ENCODE results near the gene INSYN2B. TPM values are rescaled to one million over a fixed set of nuclear protein-coding genes. Genes with fewer than 3 reads are reported as not detected.

INSYN2B gene
- polyA plus RNA-seq, 1 donor (not counting 4 experiments of a cell fraction or from before 2014, with no cell fraction given) = 0.16 TPM

- no peaks in the 10 kb centered on the region for H3K27me3 ChIP-seq (ENCODE audit: control insufficient read depth, extremely low read depth, insufficient read depth, low read length)
- dilution Hi-C loops (cut with MboI; ENCODE audit: extremely low pct_ligation_motif_present, low sequenced_read_pairs) = no loop called here
- no peaks in the 10 kb centered on the region for H3K36me3 ChIP-seq (ENCODE audit: control insufficient read depth in 2 of 2, extremely low read depth in 1 of 2, insufficient read depth in 2 of 2, low read length in 2 of 2)
- H3K4me3 ChIP-seq (ENCODE audit: control insufficient read depth in 2 of 3, extremely low read depth in 1 of 3, insufficient read depth in 2 of 3, low read depth in 1 of 3, low read length in 3 of 3) = no peak overlapping the region
- no peak for FAIRE-seq
- no peak overlapping the region for H3K4me2 ChIP-seq (ENCODE audit: control insufficient read depth, extremely low read depth, insufficient read depth, low read depth, low read length)
- no peak overlapping the region for H3K9ac ChIP-seq (ENCODE audit: control insufficient read depth, extremely low read depth, insufficient read depth, low read length)
- no peaks in the 10 kb centered on the region for H3K9me3 ChIP-seq (ENCODE audit: control insufficient read depth, low read depth, low read length)
- no peak overlapping the region for H3K27ac ChIP-seq (ENCODE audit: control insufficient read depth, insufficient read depth, low read length)
- TF ChIP-seq EZH2 (IDR thresholded peaks at IDR 0.05; ENCODE audit: low read length) = no peak
- no peaks in the 10 kb centered on the region for H3K9me1 ChIP-seq (ENCODE audit: control insufficient read depth, extremely low read depth, insufficient read depth, low read length)
- H2AFZ ChIP-seq (ENCODE audit: control insufficient read depth, low read length) = no peak overlapping the region
- no peaks in the 10 kb centered on the region for H4K20me1 ChIP-seq (ENCODE audit: control insufficient read depth, extremely low read depth, insufficient read depth, low read length)
- no peak for DNase-seq (ENCODE audit: low read depth, low spot score)
- H3K4me1 ChIP-seq (ENCODE audit: control insufficient read depth, extremely low read depth, insufficient read depth, low read length) = no peaks in the 10 kb centered on the region
- H3K79me2 ChIP-seq (ENCODE audit: control insufficient read depth, insufficient read depth, low read length) = no peaks in the 10 kb centered on the region
Measured at GRCh38 chr5:169870211-169870610, 110.1 kb downstream of the INSYN2B start.

- DNase-seq (ENCODE audit: low read depth, low spot score) = no peak
- no peak for TF ChIP-seq CTCF (optimal IDR thresholded peaks at IDR 0.05 in 1 of 3, IDR thresholded peaks at IDR 0.05 in 1 of 3, conservative IDR thresholded peaks at IDR 0.05 in 1 of 3; ENCODE audit: extremely low read depth in 1 of 3, insufficient read depth in 2 of 3, low read length in 3 of 3)
- TF ChIP-seq EZH2 (IDR thresholded peaks at IDR 0.05; ENCODE audit: low read length) = no peak
- no peak overlapping the region for H3K4me3 ChIP-seq (ENCODE audit: control insufficient read depth in 2 of 3, extremely low read depth in 1 of 3, insufficient read depth in 2 of 3, low read depth in 1 of 3, low read length in 3 of 3)
- no peaks in the 10 kb centered on the region for H3K4me1 ChIP-seq (ENCODE audit: control insufficient read depth, extremely low read depth, insufficient read depth, low read length)
- no peaks in the 10 kb centered on the region for H3K9me3 ChIP-seq (ENCODE audit: control insufficient read depth, low read depth, low read length)
- H3K27me3 ChIP-seq (ENCODE audit: control insufficient read depth, extremely low read depth, insufficient read depth, low read length) = no peaks in the 10 kb centered on the region
- no peak overlapping the region for H3K27ac ChIP-seq (ENCODE audit: control insufficient read depth, insufficient read depth, low read length)
- no peak overlapping the region for H3K9ac ChIP-seq (ENCODE audit: control insufficient read depth, extremely low read depth, insufficient read depth, low read length)
- H3K9me1 ChIP-seq (ENCODE audit: control insufficient read depth, extremely low read depth, insufficient read depth, low read length) = no peaks in the 10 kb centered on the region
- no peaks in the 10 kb centered on the region for H3K79me2 ChIP-seq (ENCODE audit: control insufficient read depth, insufficient read depth, low read length)
- H2AFZ ChIP-seq (ENCODE audit: control insufficient read depth, low read length) = no peak overlapping the region
- H4K20me1 ChIP-seq (ENCODE audit: control insufficient read depth, extremely low read depth, insufficient read depth, low read length) = no peaks in the 10 kb centered on the region
- dilution Hi-C loops (cut with MboI; ENCODE audit: extremely low pct_ligation_motif_present, low sequenced_read_pairs) = no loop called here
- H3K36me3 ChIP-seq (ENCODE audit: control insufficient read depth in 2 of 2, extremely low read depth in 1 of 2, insufficient read depth in 2 of 2, low read length in 2 of 2) = no peaks in the 10 kb centered on the region
- no peak for FAIRE-seq
- H3K4me2 ChIP-seq (ENCODE audit: control insufficient read depth, extremely low read depth, insufficient read depth, low read depth, low read length) = no peak overlapping the region
Measured at GRCh38 chr5:169869066-169869465, 111.2 kb downstream of the INSYN2B start.

GRCh38 chr5:169867347-169867746, 112.9 kb downstream of the INSYN2B start:
- no peaks in the 10 kb centered on the region for H3K4me1 ChIP-seq (ENCODE audit: control insufficient read depth, extremely low read depth, insufficient read depth, low read length)
- H4K20me1 ChIP-seq (ENCODE audit: control insufficient read depth, extremely low read depth, insufficient read depth, low read length) = no peaks in the 10 kb centered on the region
- H3K36me3 ChIP-seq (ENCODE audit: control insufficient read depth in 2 of 2, extremely low read depth in 1 of 2, insufficient read depth in 2 of 2, low read length in 2 of 2) = no peaks in the 10 kb centered on the region
- TF ChIP-seq CTCF (optimal IDR thresholded peaks at IDR 0.05 in 1 of 3, IDR thresholded peaks at IDR 0.05 in 1 of 3, conservative IDR thresholded peaks at IDR 0.05 in 1 of 3; ENCODE audit: extremely low read depth in 1 of 3, insufficient read depth in 2 of 3, low read length in 3 of 3) = no peak
- no peaks in the 10 kb centered on the region for H3K79me2 ChIP-seq (ENCODE audit: control insufficient read depth, insufficient read depth, low read length)
- dilution Hi-C loops (cut with MboI; ENCODE audit: extremely low pct_ligation_motif_present, low sequenced_read_pairs) = no loop called here
- H3K4me2 ChIP-seq (ENCODE audit: control insufficient read depth, extremely low read depth, insufficient read depth, low read depth, low read length) = no peak overlapping the region
- no peak overlapping the region for H3K9ac ChIP-seq (ENCODE audit: control insufficient read depth, extremely low read depth, insufficient read depth, low read length)
- FAIRE-seq (no peak), DNase-seq (ENCODE audit: low read depth, low spot score) (no peak)
- no peak overlapping the region for H2AFZ ChIP-seq (ENCODE audit: control insufficient read depth, low read length)
- H3K9me3 ChIP-seq (ENCODE audit: control insufficient read depth, low read depth, low read length) = no peaks in the 10 kb centered on the region
- H3K27ac ChIP-seq (ENCODE audit: control insufficient read depth, insufficient read depth, low read length) = no peak overlapping the region
- H3K4me3 ChIP-seq (ENCODE audit: control insufficient read depth in 2 of 3, extremely low read depth in 1 of 3, insufficient read depth in 2 of 3, low read depth in 1 of 3, low read length in 3 of 3) = no peak overlapping the region
- no peaks in the 10 kb centered on the region for H3K27me3 ChIP-seq (ENCODE audit: control insufficient read depth, extremely low read depth, insufficient read depth, low read length)
- no peaks in the 10 kb centered on the region for H3K9me1 ChIP-seq (ENCODE audit: control insufficient read depth, extremely low read depth, insufficient read depth, low read length)
